ACC112 (cell line): ENCODE measurements around the gene WDR86.

Experiments
- H2AFZ ChIP-seq: fragments of 200-600 bp; sonication (generic); one replicate; pipeline ENCODE4 v1.6.0; 2017; ENCODE audit warnings: antibody characterized with exemption, low read length; ENCODE audit not compliant: unreplicated experiment
- H3K27ac ChIP-seq: fragments of 200-600 bp; sonication (generic); 2 replicates; pipeline ENCODE4 v1.5.1; 2014; ENCODE audit warnings: low read depth, mild to moderate bottlenecking, antibody characterized with exemption, low read length, moderate library complexity
- H3K27me3 ChIP-seq: fragments of 200-600 bp; sonication (generic); 2 replicates; pipeline ENCODE4 v1.6.1; 2014; ENCODE audit warnings: mild to moderate bottlenecking, antibody characterized with exemption, low read length, moderate library complexity, mixed read lengths; ENCODE audit not compliant: insufficient read depth
- H3K36me3 ChIP-seq: fragments of 200-600 bp; sonication (generic); 2 replicates; pipeline ENCODE4 v1.6.1; 2016; ENCODE audit warnings: mild to moderate bottlenecking, antibody characterized with exemption, low read length, moderate library complexity, mixed read lengths; ENCODE audit not compliant: insufficient read depth
- H3K4me1 ChIP-seq: fragments of 200-600 bp; sonication (generic); one replicate; pipeline ENCODE4 v1.6.1; 2016; ENCODE audit warnings: low read length, mixed read lengths; ENCODE audit not compliant: insufficient read depth, unreplicated experiment, control insufficient read depth
- H3K4me3 ChIP-seq: fragments of 200-600 bp; sonication (generic); 2 replicates; pipeline ENCODE4 v1.5.1; 2014; ENCODE audit warnings: mild to moderate bottlenecking, low read depth, low read length
- H3K79me2 ChIP-seq: fragments of 200-600 bp; sonication (generic); one replicate; pipeline ENCODE4 v1.6.0; 2016; ENCODE audit warnings: low read length; ENCODE audit not compliant: control insufficient read depth, unreplicated experiment, insufficient read depth

The WDR86 gene

DNA sequence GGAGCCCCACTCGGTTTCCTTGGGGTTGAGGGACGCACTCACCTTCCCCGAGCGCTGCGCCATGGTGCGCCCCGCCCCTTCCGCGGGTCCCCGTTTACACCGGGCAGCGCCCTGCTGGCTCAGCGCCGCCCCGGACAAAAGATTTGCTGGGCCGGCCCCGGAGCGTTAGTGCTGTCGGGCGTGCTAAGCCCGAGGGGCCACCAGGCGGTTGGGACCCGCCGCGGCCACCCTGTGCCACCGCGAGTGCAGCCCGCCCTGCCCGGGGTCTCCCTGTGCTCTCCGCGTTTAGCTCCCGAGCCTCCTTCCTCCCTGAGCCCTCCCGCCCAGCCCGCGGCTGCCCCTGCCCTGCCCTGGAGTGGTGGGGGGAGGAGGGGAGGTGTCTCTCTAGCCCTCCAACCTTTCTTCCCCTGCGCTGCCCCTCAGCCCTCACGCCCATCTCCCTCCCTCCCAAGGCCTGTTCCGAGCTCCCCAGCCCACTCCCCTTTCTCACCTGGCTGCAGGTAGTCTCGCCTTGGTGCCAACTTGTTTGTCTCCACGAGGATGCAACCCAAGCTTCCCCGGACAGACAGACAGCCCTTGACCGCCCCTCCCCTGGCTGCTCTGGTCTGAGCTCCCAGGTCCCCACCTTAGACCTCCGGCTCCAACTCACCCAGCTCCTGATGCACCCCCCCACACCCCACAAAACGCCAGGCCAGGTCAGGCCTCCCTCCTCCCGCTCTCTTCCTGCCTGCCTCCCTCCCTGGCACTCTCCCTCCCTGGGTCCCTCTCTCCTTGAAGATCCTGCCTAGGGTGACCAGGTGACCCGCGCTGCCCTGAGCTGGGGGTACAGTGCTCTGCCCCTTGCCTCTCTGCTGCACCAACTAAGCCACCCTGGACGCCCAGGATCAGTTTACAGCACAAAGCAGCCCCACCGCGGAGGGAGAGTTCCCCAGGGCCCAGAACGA lies 30.3 kb upstream of the WDR86 start, which contains the start of gene CRYGN:
CRYGN (minus strand) TSS at position 287 of the 944 bp plus-strand sequence; CDS start at position 63, 224 bp downstream.
- Histone ChIP-seq H3K27ac (no peak within 1 kb of the TSS), H2AFZ (no peak within 1 kb of the TSS), H3K4me1 (peaks cover 16% of the 10 kb centered on the region), H3K79me2 (no peaks in the 10 kb centered on the region), H3K27me3 (0 out of 2 replicates have a peak, but pooled peaks cover 3% of the 10 kb centered on the region), H3K36me3 (no peaks in the 10 kb centered on the region), H3K4me3 (no peak within 1 kb of the TSS)

DNA sequence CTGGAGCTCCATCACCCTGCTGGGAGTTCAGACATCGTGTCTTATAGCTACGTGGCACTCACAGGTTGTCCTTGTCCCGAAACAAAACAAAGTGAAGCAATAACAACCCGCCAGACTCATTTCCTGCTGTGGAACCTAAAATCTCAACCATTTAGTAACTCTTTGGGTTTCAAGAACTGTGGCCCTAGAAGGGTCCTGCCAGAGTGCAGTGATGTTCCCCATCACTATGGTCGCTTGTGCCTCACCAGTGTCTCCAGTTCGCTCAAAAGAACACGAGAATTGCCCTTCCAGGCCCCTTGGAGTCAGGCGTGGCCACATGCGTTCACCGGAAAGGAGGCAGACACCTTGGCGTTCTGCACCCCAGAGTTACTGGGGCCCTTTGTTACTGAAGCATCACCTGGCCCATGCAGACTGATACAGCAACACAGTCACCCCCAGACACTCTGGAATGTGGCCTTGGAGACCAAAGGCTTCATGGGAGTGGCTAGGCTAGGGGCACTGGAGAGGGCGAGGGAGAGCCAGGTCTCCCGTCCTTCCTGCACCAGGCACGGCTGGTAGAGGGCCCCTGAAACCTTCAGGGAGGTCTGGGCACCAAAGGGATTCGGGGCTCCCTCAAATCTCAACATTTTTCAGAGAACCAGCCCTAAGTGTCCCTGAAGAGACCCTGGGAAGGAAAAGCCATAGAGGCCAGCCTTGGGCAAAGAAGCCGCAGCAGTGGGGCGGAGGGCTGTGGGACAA lies 29.2 kb upstream of the WDR86 start:
- Histone ChIP-seq H3K36me3 (no peaks in the 10 kb centered on the region), H3K79me2 (no peaks in the 10 kb centered on the region), H2AFZ (no peak overlapping the region), H3K27me3 (0 out of 2 replicates have a peak, but pooled peaks cover 3% of the 10 kb centered on the region), H3K4me3 (no peak overlapping the region), H3K27ac (no peak overlapping the region), H3K4me1 (peaks cover 16% of the 10 kb centered on the region)

DNA sequence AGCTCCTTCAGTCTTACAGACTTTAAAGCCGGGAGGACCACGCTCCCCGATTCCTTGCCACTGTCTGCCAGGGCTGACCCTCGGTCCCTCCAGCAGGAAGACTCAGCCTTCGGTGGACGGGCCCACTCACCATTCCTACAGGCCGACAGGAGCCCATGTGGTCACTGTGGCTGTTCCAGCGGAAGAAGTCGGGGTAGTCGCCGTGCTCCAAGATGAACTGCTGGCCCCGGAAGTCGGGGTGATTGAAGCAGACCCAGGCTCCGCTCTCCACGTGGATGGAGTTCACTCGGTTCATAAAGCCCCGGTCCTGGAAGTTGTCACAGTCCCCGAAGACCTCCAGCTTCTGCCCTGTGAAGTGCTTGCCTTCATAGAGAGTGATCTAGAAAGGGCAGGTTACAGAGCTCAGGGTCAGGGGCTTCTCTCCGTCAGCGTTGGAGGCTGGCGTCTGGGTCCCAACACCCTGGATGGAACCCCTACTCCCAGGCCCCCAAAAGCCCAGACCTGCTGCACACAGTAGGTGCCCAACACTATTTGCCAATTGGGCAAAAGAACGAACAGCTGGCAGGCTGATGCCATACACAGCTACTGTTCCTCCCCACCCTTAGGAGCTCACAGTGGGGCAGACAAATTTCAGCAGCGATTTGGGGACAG lies 28.2 kb upstream of the WDR86 start:
- Histone ChIP-seq H2AFZ (no peak overlapping the region), H3K4me3 (no peak overlapping the region), H3K79me2 (no peaks in the 10 kb centered on the region), H3K36me3 (no peaks in the 10 kb centered on the region), H3K27me3 (0 out of 2 replicates have a peak, but pooled peaks cover 3% of the 10 kb centered on the region), H3K27ac (no peak overlapping the region), H3K4me1 (peaks cover 16% of the 10 kb centered on the region)

DNA sequence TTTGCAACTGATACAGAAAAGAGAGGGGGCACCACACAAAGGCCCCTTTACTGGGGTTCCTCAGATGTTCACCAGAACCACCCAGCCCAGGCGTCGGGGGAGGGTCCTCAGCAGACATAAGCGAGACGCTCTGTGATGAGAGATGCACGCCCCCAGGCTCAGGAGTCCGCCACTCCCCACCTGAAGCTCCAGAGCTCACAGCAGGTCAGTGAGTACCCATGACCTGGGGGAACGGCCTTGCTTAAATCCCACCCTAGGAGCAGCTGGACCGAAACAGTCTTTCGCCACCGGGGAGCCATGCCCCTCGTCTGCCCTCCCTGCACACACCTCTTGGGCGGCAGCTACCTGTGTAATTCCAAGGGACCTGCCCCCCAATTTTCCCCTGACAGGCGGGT lies 27.3 kb upstream of the WDR86 start:
- Histone ChIP-seq H3K27me3 (0 out of 2 replicates have a peak, but pooled peaks cover 3% of the 10 kb centered on the region), H3K36me3 (no peaks in the 10 kb centered on the region)

DNA sequence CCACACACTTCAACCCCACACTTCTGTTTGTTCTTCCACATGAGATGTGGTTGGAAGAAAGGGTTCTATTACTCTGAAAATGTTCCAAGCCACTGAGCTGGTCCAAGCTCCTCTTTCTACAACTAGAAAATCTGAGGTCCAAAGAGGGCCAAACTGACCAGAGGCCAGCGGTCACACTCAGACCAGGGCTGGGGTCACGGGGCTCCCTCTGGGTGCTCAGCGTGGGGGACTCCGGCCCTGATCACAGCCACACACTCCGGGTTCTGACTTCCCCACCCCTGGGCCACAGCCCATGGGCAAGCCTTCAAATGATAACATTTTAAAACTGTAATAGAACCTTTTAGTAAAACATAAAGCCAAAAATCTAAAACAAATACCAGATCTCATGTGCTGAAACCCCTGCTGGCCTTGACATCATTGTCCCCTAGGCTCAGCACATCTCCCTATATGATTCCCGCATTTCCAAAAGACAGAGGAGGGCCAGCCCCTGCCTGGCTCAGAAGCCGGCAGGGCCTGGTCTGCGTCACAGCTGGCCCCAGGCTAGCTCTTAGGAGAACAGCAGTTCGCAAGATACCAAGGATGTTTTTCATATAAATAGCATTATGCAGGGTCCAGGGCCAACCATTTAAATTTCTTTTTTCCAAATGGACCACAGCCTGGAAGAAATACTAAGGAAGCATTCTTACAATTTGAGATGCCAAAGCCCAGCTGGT lies 26.8 kb upstream of the WDR86 start:
- peaks cover 11% of the 10 kb centered on the region for H3K4me1 ChIP-seq
- H3K4me3 ChIP-seq = no peak overlapping the region
- no peaks in the 10 kb centered on the region for H3K79me2 ChIP-seq
- no peaks in the 10 kb centered on the region for H3K36me3 ChIP-seq
- no peak overlapping the region for H2AFZ ChIP-seq
- H3K27me3 ChIP-seq = 0 out of 2 replicates have a peak, but pooled peaks cover 3% of the 10 kb centered on the region
- no peak overlapping the region for H3K27ac ChIP-seq

More for the DNA sequence above, 27.3 kb upstream of the WDR86 start:
- Histone ChIP-seq H2AFZ (no peak overlapping the region), H3K79me2 (no peaks in the 10 kb centered on the region), H3K27ac (no peak overlapping the region), H3K4me3 (no peak overlapping the region), H3K4me1 (peaks cover 16% of the 10 kb centered on the region)

DNA sequence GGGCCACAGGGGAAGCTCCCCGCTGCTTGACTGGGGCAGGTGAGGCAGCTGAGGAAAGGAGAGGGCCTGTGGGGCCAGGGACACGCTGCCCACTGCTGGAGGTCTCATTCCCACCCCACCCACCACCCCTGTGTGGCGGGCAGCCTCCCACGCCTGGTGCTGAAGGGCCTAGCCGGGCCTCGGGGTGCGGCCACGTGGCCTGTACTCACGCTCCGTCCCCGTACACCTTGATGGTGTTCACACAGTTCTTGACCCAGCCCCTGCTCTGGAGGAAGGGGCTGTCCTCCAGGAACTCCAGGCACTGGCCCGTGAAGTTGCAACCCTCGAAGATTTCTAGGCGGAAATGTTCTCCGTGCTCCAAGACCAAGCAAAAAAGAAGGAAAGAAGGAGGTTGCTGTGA lies 26.1 kb upstream of the WDR86 start:
- Histone ChIP-seq H2AFZ (no peak overlapping the region), H3K36me3 (no peaks in the 10 kb centered on the region), H3K27ac (no peak overlapping the region), H3K79me2 (no peaks in the 10 kb centered on the region), H3K4me3 (no peak overlapping the region), H3K27me3 (0 out of 2 replicates have a peak, but pooled peaks cover 3% of the 10 kb centered on the region), H3K4me1 (peaks cover 5% of the 10 kb centered on the region)

DNA sequence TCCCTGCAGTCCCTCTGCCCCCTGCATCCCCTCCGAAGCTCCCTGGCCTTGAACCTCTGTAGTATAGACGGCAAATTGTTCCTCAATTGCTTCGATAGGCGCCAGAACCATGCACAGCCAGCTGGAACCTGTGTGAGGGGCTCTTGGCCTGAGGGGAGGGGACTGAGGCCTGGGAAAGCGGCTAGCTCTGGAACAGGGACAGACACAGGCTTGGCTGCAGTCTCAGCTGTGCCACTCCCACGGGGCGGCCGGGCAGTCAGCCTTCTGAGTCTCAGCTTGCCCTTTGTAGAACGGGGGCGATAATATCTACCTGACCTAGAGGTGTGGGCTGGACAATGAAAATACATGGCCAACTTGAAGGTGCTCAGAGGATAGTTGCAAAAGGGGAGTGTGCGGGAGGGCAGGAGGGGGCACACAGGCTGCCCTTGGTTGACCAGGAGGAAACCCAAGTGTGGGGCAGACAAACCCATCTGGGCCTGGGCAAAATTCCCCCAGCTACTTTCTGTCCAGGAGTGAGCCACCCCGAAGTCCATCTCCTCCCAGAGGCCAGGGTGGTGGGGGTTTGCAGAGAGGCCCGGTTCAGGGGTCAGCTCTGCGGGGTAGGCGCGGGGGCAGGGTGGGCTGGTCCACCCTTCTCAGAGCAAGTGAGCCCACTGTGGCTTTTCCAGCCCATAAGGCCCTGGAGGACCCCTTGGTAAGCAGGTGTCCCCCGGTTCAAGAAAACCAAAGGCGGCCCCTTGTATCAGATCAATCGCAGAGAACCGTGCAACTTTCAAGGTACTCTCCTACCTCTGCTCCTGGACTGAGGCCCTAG lies 25.5 kb upstream of the WDR86 start:
- no peak overlapping the region for H3K4me3 ChIP-seq
- no peaks in the 10 kb centered on the region for H3K79me2 ChIP-seq
- H3K27ac ChIP-seq = no peak overlapping the region
- no peak overlapping the region for H2AFZ ChIP-seq
- H3K4me1 ChIP-seq = no peaks in the 10 kb centered on the region
- no peaks in the 10 kb centered on the region for H3K36me3 ChIP-seq
- H3K27me3 ChIP-seq = 0 out of 2 replicates have a peak, but pooled peaks cover 3% of the 10 kb centered on the region

DNA sequence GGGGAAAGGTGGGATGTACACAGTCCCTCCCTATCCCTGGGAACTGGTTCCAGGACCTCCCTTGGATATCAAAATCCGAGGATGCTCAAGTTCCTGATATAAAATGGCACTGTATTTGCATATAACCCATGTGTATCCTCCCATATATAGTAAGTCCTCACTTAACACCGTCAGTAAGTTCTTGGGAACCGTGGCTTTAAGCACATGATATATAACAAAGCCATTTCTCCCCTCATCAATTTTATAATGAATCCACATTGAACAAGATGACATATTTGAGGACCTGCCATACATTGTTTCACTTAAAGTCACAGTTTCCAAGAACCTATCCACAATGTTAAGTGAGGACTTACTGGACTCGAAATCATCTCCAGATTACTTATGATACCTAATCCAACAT lies 24.7 kb upstream of the WDR86 start:
- no peaks in the 10 kb centered on the region for H3K4me1 ChIP-seq
- H3K27me3 ChIP-seq = 0 out of 2 replicates have a peak, but pooled peaks cover 2% of the 10 kb centered on the region
- H3K36me3 ChIP-seq = no peaks in the 10 kb centered on the region
- no peak overlapping the region for H2AFZ ChIP-seq
- H3K27ac ChIP-seq = no peak overlapping the region
- no peaks in the 10 kb centered on the region for H3K79me2 ChIP-seq
- no peak overlapping the region for H3K4me3 ChIP-seq

DNA sequence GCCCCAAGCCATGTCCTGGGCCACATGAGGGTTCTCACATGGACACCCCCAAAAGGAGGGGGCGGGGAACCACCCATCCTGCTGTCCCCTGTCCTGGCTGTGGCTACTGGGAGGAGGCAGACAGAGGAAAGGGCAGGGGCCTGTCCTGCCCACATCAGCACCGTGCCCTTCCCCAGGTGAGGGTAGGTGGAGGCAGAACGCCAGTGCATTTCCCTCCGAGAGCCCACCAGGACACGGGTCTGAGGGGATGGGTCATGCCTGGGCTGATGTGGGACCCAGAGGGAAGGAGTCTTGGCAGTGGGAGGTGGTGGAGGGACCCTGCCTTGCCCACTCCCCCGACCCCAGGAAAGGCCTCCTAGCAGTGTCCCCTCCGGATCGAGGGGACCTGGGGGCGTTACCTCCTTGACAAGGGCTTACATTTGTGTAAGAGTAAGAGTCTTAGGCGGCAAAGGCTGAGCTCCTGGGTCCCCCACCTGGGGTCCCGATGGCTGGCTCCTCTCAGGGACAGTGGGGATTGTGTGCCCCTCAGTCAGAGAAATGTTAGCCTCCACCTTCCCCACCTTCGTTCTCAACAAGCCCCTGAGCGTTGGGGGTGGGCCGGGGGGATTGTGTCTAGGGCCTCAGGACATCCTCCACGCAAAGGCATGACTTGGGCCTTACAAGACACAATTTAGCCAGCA lies 24.0 kb upstream of the WDR86 start:
- H3K27me3 ChIP-seq = no peaks in the 10 kb centered on the region
- no peaks in the 10 kb centered on the region for H3K4me1 ChIP-seq
- H3K27ac ChIP-seq = no peak overlapping the region
- H3K4me3 ChIP-seq = no peak overlapping the region
- H3K36me3 ChIP-seq = no peaks in the 10 kb centered on the region
- no peaks in the 10 kb centered on the region for H3K79me2 ChIP-seq
- no peak overlapping the region for H2AFZ ChIP-seq
